WTC11 (cell line): Measurements from ENCODE around the gene ERF. TPM values are rescaled to one million over a fixed set of nuclear protein-coding genes. Genes with fewer than 3 reads are reported as not detected.
A peak's percentile ranks its signal among the peaks of the same experiment; 100 is the strongest.

Source experiments
- ATAC-seq: fragments of 200-7000 bp; cut with Tn5 transposase; 2 replicates; pipeline ENCODE4 v1.10.0; 2021; ENCODE audit warnings: mild to moderate bottlenecking, moderate library complexity
- CTCF ChIA-PET: fragments of 300-600 bp; sonication (Branson Sonifier 250); formaldehyde crosslinking; loops from one replicate; lab custom pipeline; 2021; ENCODE audit warnings: antibody characterized with exemption; lab: Charles Lee
- POLR2A ChIA-PET: fragments of 350-600 bp; sonication (Branson Sonifier 250); formaldehyde crosslinking; loops from one replicate; lab custom pipeline; 2021; ENCODE audit warnings: antibody characterized with exemption; lab: Charles Lee
- DNase-seq: peaks from one replicate; pipeline ENCODE4 v3.0.0; 2021; ENCODE audit warnings: low spot score
- H3K27ac Mint-ChIP-seq: 2 replicates; pipeline ENCODE4 v1.8.0; 2021; ENCODE audit warnings: mixed read lengths
- H3K27me3 Mint-ChIP-seq: 2 replicates; pipeline ENCODE4 v1.8.0; 2021; ENCODE audit warnings: low read depth, mild to moderate bottlenecking, moderate library complexity, mixed read lengths
- H3K36me3 Mint-ChIP-seq: 2 replicates; pipeline ENCODE4 v1.8.0; 2021; ENCODE audit warnings: mixed read lengths
- H3K4me1 Mint-ChIP-seq: 2 replicates; pipeline ENCODE4 v1.8.0; 2022; ENCODE audit warnings: mixed read lengths
- H3K4me3 Mint-ChIP-seq: 2 replicates; pipeline ENCODE4 v1.8.0; 2021; ENCODE audit warnings: mild to moderate bottlenecking, moderate library complexity, mixed read lengths
- H3K9me3 Mint-ChIP-seq: 2 replicates; pipeline ENCODE4 v1.8.0; 2021; ENCODE audit warnings: mixed read lengths
- GABPB1 ChIP-seq: sonication (generic); formaldehyde crosslinking; IDR thresholded peaks from 2 replicates; pipeline ENCODE4 v1.8.1; 2023; ENCODE audit warnings: mild to moderate bottlenecking, missing genetic modification reagents
- IRF2 ChIP-seq: sonication (generic); formaldehyde crosslinking; IDR thresholded peaks from 2 replicates; pipeline ENCODE4 v1.8.0; 2022; ENCODE audit warnings: low read depth, missing genetic modification reagents, borderline replicate concordance
- KAT7 ChIP-seq: sonication (generic); formaldehyde crosslinking; IDR thresholded peaks from 2 replicates; pipeline ENCODE4 v1.8.1; 2023; ENCODE audit warnings: missing genetic modification reagents, mild to moderate bottlenecking, borderline replicate concordance
- NFATC4 ChIP-seq: fragments of 250-450 bp; sonication (Bioruptor Pico); IDR thresholded peaks from 2 replicates; pipeline ENCODE4 v1.9.0; 2021; ENCODE audit warnings: mild to moderate bottlenecking
- NFE2L1 ChIP-seq: sonication (generic); formaldehyde crosslinking; IDR thresholded peaks from 2 replicates; pipeline ENCODE4 v1.8.1; 2023; ENCODE audit warnings: missing genetic modification reagents
- NR1H2 ChIP-seq: sonication (generic); formaldehyde crosslinking; IDR thresholded peaks from 2 replicates; pipeline ENCODE4 v1.9.0; 2021; ENCODE audit warnings: mild to moderate bottlenecking, moderate library complexity, missing genetic modification reagents
- NR3C1 ChIP-seq: sonication (generic); formaldehyde crosslinking; conservative IDR thresholded peaks from 2 replicates; pipeline ENCODE4 v1.8.1; 2023; ENCODE audit warnings: low read depth, mild to moderate bottlenecking, missing genetic modification reagents
- TCF7 ChIP-seq: sonication (generic); formaldehyde crosslinking; IDR thresholded peaks from 2 replicates; pipeline ENCODE4 v1.8.0; 2022; ENCODE audit warnings: mild to moderate bottlenecking, low read depth, missing genetic modification reagents, moderate library complexity
- TP53 ChIP-seq: sonication (generic); formaldehyde crosslinking; IDR thresholded peaks from 2 replicates; pipeline ENCODE4 v1.8.1; 2023; ENCODE audit warnings: mild to moderate bottlenecking, missing genetic modification reagents
- ZNF138 ChIP-seq: sonication (generic); formaldehyde crosslinking; conservative IDR thresholded peaks from 2 replicates; pipeline ENCODE4 v1.8.1; 2022; ENCODE audit warnings: mild to moderate bottlenecking, moderate library complexity, missing genetic modification reagents
- ZNF317 ChIP-seq: sonication (generic); formaldehyde crosslinking; IDR thresholded peaks from 2 replicates; pipeline ENCODE4 v1.8.1; 2023; ENCODE audit warnings: low read depth, mild to moderate bottlenecking, moderate library complexity, missing genetic modification reagents, borderline replicate concordance
- ZNF423 ChIP-seq: fragments of 250-450 bp; sonication (Bioruptor Pico); IDR thresholded peaks from 2 replicates; pipeline ENCODE4 v2.1.2; 2022; ENCODE audit warnings: mild to moderate bottlenecking, moderate library complexity
- total RNA-seq: library from RNA; stranded (reverse); gene quantifications from 3 replicates; pipeline ENCODE4 v1.2.3, GENCODE V29; 2021
- TF ChIP-seq, protein P1 (sequence below): sonication (generic); formaldehyde crosslinking; IDR thresholded peaks from 2 replicates; pipeline ENCODE4 v1.8.0; 2023; ENCODE audit warnings: missing genetic modification reagents
- TF ChIP-seq, protein P2 (sequence below): sonication (generic); formaldehyde crosslinking; IDR thresholded peaks from 2 replicates; pipeline ENCODE4 v1.8.1; 2022; ENCODE audit warnings: low read depth, mild to moderate bottlenecking, moderate library complexity, missing genetic modification reagents, borderline replicate concordance
- TF ChIP-seq, protein P3 (sequence below): fragments of 250-450 bp; sonication (Bioruptor Pico); IDR thresholded peaks from 2 replicates; pipeline ENCODE4 v1.9.0; 2021; ENCODE audit warnings: mild to moderate bottlenecking
- TF ChIP-seq, protein P4 (sequence below): sonication (generic); formaldehyde crosslinking; IDR thresholded peaks from 2 replicates; pipeline ENCODE4 v1.8.1; 2023; ENCODE audit warnings: mild to moderate bottlenecking, missing genetic modification reagents, moderate library complexity
- TF ChIP-seq, protein P5 (sequence below): sonication (generic); formaldehyde crosslinking; IDR thresholded peaks from 2 replicates; pipeline ENCODE4 v1.8.1; 2023; ENCODE audit warnings: mild to moderate bottlenecking, moderate library complexity, missing genetic modification reagents
- TF ChIP-seq, protein P6 (sequence below): sonication (generic); formaldehyde crosslinking; IDR thresholded peaks from 2 replicates; pipeline ENCODE4 v1.8.0; 2022; ENCODE audit warnings: mild to moderate bottlenecking, missing genetic modification reagents

ERF gene
- total RNA-seq, 1 experiment from 2014 or later, result 65.9 TPM

DNA sequence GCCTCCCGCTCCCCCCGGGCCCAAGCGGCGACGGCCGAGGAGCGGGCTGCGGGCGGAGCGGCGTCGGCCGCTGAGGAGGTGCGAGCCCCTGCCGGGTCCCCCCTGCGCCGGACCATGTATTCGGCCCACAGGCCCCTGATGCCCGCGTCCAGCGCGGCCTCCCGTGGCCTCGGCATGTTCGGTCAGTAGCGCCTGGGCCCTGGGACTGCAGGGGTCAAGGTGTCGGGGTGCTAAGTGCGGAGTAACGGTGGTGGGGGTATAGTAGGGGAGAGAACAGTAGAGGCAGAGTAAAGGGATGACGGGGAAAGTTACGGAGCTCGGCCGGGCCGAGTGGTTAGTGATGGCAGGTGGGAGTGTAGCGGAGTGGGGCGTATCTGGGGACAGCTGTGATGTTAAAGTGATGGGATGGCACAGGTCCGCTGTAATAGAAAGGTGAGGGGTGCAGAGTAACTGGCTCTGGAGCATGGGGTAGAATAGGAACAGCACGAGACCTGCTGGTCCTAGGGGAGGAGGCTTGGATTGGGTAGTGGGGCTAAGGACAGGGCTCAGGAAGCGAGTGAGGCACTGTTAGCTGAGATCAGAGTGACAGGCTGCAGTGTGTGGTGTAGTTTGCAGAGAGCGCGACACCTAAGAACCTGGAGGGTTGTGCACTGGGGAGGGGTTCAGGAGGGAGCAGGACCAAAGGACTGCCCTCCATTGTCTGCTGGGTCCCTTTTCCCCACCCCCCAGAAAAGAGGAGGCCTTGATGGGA, 29.8 kb upstream of the ERF start:
- DNase-seq (no peak), ATAC-seq (no peak; the same call in 1 of the 2 replicates)
- H3K27ac Mint-ChIP-seq, result peak overlapping the region; percentile 88
- POLR2A ChIA-PET, result interaction anchor here (1.0 kb wide), 1 partner anchor 42 kb away, joined by 3 read pairs; no protein-coding TSS in a partner anchor
- peaks cover 26% of the 10 kb centered on the region for H3K4me1 Mint-ChIP-seq
- CTCF ChIA-PET, result interaction anchor here (0.6 to 1.4 kb wide), 8 partner anchors 9 to 149 kb away, joined by 3 to 7 read pairs (median 4); partner anchors contain the start of gene GSK3A
- H3K27me3 Mint-ChIP-seq, result no peaks in the 10 kb centered on the region
- TF ChIP-seq ZNF138 (CRISPR knock-in tag) (no peak), ZNF317 (CRISPR knock-in tag) (no peak), IRF2 (CRISPR knock-in tag) (no peak), TP53 (CRISPR knock-in tag) (no peak), NR1H2 (CRISPR knock-in tag) (no peak), NR3C1 (CRISPR knock-in tag) (no peak), TCF7 (CRISPR knock-in tag) (no peak), KAT7 (CRISPR knock-in tag) (no peak), NFATC4 (CRISPR knock-in tag) (no peak), NFE2L1 (CRISPR knock-in tag) (no peak), GABPB1 (CRISPR knock-in tag) (no peak), ZNF423 (no peak)
- TF ChIP-seq, protein P1, sequence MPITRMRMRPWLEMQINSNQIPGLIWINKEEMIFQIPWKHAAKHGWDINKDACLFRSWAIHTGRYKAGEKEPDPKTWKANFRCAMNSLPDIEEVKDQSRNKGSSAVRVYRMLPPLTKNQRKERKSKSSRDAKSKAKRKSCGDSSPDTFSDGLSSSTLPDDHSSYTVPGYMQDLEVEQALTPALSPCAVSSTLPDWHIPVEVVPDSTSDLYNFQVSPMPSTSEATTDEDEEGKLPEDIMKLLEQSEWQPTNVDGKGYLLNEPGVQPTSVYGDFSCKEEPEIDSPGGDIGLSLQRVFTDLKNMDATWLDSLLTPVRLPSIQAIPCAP (CRISPR knock-in tag), result no peak
- TF ChIP-seq, protein P2, sequence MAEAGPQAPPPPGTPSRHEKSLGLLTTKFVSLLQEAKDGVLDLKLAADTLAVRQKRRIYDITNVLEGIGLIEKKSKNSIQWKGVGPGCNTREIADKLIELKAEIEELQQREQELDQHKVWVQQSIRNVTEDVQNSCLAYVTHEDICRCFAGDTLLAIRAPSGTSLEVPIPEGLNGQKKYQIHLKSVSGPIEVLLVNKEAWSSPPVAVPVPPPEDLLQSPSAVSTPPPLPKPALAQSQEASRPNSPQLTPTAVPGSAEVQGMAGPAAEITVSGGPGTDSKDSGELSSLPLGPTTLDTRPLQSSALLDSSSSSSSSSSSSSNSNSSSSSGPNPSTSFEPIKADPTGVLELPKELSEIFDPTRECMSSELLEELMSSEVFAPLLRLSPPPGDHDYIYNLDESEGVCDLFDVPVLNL (CRISPR knock-in tag), result no peak
- TF ChIP-seq, protein P3, sequence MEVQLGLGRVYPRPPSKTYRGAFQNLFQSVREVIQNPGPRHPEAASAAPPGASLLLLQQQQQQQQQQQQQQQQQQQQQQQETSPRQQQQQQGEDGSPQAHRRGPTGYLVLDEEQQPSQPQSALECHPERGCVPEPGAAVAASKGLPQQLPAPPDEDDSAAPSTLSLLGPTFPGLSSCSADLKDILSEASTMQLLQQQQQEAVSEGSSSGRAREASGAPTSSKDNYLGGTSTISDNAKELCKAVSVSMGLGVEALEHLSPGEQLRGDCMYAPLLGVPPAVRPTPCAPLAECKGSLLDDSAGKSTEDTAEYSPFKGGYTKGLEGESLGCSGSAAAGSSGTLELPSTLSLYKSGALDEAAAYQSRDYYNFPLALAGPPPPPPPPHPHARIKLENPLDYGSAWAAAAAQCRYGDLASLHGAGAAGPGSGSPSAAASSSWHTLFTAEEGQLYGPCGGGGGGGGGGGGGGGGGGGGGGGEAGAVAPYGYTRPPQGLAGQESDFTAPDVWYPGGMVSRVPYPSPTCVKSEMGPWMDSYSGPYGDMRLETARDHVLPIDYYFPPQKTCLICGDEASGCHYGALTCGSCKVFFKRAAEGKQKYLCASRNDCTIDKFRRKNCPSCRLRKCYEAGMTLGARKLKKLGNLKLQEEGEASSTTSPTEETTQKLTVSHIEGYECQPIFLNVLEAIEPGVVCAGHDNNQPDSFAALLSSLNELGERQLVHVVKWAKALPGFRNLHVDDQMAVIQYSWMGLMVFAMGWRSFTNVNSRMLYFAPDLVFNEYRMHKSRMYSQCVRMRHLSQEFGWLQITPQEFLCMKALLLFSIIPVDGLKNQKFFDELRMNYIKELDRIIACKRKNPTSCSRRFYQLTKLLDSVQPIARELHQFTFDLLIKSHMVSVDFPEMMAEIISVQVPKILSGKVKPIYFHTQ (CRISPR knock-in tag), result no peak
- TF ChIP-seq, protein P4, sequence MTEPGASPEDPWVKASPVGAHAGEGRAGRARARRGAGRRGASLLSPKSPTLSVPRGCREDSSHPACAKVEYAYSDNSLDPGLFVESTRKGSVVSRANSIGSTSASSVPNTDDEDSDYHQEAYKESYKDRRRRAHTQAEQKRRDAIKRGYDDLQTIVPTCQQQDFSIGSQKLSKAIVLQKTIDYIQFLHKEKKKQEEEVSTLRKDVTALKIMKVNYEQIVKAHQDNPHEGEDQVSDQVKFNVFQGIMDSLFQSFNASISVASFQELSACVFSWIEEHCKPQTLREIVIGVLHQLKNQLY (CRISPR knock-in tag), result no peak
- peaks cover 7% of the 10 kb centered on the region; the same call in 1 of the 2 replicates for H3K36me3 Mint-ChIP-seq
- H3K9me3 Mint-ChIP-seq, result no peaks in the 10 kb centered on the region
- peak overlapping the region; percentile 89 for H3K4me3 Mint-ChIP-seq

DNA sequence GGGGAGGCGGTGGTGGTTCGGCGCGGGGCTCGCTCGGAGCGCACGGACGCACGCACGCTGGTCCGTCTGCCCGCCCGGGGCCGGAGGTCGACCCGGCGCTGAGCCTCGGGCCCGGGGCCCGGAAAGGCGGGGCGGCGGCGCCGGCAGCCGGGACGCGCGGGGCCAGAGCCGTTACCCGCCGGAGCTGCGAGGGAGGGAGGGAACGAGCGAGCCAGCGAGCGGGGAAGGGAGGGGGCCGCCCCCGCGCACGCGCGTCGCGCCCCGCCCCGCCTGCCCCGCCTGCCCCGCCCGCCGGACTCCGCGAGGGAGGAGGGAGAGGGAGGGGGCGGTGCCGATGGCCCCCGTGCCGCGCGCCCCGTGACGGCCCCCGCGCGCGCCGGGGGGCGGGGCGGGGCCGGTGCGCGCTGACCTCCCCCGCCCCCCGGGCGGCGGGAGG, 29.2 kb upstream of the ERF start:
- Mint-ChIP-seq H3K36me3 (peaks cover 4% of the 10 kb centered on the region; the same call in 1 of the 2 replicates), H3K27me3 (no peaks in the 10 kb centered on the region), H3K27ac (no peak overlapping the region), H3K9me3 (no peaks in the 10 kb centered on the region), H3K4me1 (peaks cover 33% of the 10 kb centered on the region), H3K4me3 (no peak overlapping the region)
- ChIA-PET POLR2A (interaction anchor here (1.0 kb wide), 1 partner anchor 41 kb away, joined by 3 read pairs; no protein-coding TSS in a partner anchor), CTCF (interaction anchor here (0.6 to 1.4 kb wide), 5 partner anchors 11 to 41 kb away, joined by 3 to 7 read pairs (median 4); partner anchors contain the start of gene GSK3A)
- DNase-seq (peak; percentile 62), ATAC-seq (no peak; the same call in 1 of the 2 replicates)
- TF ChIP-seq, protein P5, sequence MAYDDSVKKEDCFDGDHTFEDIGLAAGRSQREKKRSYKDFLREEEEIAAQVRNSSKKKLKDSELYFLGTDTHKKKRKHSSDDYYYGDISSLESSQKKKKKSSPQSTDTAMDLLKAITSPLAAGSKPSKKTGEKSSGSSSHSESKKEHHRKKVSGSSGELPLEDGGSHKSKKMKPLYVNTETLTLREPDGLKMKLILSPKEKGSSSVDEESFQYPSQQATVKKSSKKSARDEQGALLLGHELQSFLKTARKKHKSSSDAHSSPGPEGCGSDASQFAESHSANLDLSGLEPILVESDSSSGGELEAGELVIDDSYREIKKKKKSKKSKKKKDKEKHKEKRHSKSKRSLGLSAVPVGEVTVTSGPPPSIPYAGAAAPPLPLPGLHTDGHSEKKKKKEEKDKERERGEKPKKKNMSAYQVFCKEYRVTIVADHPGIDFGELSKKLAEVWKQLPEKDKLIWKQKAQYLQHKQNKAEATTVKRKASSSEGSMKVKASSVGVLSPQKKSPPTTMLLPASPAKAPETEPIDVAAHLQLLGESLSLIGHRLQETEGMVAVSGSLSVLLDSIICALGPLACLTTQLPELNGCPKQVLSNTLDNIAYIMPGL (CRISPR knock-in tag), result no peak
- peak; percentile 37; the same call in 1 of the 2 replicates for TF ChIP-seq ZNF423
- TF ChIP-seq, protein P6, sequence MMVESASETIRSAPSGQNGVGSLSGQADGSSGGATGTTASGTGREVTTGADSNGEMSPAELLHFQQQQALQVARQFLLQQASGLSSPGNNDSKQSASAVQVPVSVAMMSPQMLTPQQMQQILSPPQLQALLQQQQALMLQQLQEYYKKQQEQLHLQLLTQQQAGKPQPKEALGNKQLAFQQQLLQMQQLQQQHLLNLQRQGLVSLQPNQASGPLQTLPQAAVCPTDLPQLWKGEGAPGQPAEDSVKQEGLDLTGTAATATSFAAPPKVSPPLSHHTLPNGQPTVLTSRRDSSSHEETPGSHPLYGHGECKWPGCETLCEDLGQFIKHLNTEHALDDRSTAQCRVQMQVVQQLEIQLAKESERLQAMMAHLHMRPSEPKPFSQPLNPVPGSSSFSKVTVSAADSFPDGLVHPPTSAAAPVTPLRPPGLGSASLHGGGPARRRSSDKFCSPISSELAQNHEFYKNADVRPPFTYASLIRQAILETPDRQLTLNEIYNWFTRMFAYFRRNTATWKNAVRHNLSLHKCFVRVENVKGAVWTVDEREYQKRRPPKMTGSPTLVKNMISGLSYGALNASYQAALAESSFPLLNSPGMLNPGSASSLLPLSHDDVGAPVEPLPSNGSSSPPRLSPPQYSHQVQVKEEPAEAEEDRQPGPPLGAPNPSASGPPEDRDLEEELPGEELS (CRISPR knock-in tag), result 0 out of 2 replicates have a peak, but pooled peaks have one; percentile 37
